ENCODE data around the gene INTS3. TPM values are rescaled to one million over a fixed set of nuclear protein-coding genes. Genes with fewer than 3 reads are reported as not detected.
"Not testable (repeated sequence)": the region's sequence is repeated elsewhere in the genome, so short reads cannot be mapped to it uniquely, and the experiment has no call there.

INTS3 gene
- total RNA-seq, 2 donors from 2014 or later = 28.2 to 34.1 TPM

GRCh38 chr1:153771841-153772593, 44.2 kb downstream of the INTS3 start:
- no peak for DNase-seq
- intact Hi-C loops (cut with DNase I) = loop anchor here (2.0 to 10.0 kb wide), 3 partner anchors 95 to 257 kb away; partner anchors contain the start of gene NPR1 (in 1 of the 2)
- ATAC-seq = no peak

DNA sequence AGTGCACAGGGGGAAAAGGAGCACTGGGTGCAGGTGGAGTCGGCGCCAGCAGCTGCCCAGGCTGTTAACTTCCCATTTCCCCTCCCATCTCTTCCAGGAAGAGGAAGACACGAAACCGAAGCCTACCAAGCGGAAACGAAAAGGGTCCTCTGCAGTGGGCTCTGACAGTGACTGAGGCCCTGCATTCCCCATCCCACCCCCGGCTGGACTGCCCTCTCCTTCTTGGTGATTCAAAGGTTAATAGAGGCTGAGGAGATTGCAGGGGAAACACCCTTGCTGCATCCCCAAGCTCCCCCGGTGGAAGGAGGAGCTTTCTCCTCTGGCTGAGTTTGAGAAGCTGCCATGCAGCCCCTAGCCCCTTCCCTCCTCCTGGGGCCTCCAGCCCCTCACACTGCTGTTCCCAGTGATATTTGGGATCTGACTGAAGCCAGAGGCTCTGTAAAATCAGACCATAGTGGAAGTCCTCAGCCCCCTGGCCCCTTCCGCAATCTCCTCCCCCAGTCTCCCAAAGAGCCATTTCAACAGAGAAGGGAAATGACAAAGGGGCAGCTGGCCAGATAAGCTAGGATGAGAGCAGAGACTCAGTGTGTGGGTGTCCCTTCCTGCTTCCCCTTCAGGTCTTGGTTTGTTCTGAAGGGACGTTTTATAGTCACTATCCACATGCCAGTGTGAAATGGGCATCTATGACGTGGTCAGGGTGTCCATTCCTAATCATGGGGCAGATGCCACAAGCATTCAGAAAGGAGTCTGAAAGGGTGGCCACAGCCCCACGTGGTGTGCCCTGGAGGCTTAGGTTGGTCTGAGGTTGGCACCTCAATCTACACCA, 45.5 kb downstream of the INTS3 start:
- no peak for ATAC-seq
- intact Hi-C loops (cut with DNase I) = loop anchor here (2.0 to 10.0 kb wide), 3 partner anchors 96 to 259 kb away; partner anchors contain the start of gene NPR1 (in 1 of the 2)
- DNase-seq = no peak

- intact Hi-C loops (cut with DNase I) = loop anchor here (5.0 to 10.0 kb wide), 2 partner anchors 97 to 259 kb away; partner anchors contain the start of gene NPR1 (in 1 of the 2)
- ATAC-seq = no peak
- no peak for DNase-seq
Measured at GRCh38 chr1:153774026-153774595, 46.3 kb downstream of the INTS3 start.

DNA sequence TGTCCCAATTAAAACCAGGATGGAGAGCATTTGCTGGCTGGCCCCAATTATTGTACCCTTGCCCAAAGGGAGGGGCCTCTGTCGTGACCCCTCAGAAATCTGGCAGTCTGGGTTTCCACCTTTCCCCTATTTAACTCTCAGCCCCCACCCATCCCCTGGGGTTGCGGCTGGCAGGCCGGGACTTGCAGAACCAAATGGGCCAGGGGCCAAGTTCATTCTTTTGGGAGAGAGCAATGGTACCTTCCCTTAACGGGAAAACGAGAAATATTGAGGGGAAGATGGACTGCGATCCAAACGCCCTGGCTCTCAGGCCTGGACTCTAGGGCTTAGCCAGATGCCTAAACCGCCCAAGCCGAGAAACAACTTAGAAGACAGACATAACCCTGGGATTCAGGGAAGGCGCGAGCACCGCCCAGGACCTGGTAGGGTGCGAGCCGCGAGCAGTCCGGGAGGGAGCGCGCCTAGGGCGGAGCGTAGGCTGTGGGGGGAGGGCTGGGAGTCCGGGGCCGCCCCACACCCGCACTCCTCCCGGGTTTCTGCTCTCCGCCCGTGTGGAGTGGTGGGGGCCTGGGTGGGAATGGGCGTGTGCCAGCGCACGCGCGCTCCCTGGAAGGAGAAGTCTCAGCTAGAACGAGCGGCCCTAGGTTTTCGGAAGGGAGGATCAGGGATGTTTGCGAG, 47.1 kb downstream of the INTS3 start, which contains the start of gene SLC27A3:
Gene SLC27A3 (plus strand): TSS at position 628 of the 678 bp plus-strand sequence. CDS start 91 bp downstream, outside the sequence.
- DNase-seq (peak; percentile 86), ATAC-seq (peak; percentile 78 to 87)
- intact Hi-C loops (cut with DNase I) = loop anchor here (5.0 to 10.0 kb wide), 2 partner anchors 98 to 260 kb away; partner anchors contain the start of gene NPR1 (in 1 of the 2)

DNA sequence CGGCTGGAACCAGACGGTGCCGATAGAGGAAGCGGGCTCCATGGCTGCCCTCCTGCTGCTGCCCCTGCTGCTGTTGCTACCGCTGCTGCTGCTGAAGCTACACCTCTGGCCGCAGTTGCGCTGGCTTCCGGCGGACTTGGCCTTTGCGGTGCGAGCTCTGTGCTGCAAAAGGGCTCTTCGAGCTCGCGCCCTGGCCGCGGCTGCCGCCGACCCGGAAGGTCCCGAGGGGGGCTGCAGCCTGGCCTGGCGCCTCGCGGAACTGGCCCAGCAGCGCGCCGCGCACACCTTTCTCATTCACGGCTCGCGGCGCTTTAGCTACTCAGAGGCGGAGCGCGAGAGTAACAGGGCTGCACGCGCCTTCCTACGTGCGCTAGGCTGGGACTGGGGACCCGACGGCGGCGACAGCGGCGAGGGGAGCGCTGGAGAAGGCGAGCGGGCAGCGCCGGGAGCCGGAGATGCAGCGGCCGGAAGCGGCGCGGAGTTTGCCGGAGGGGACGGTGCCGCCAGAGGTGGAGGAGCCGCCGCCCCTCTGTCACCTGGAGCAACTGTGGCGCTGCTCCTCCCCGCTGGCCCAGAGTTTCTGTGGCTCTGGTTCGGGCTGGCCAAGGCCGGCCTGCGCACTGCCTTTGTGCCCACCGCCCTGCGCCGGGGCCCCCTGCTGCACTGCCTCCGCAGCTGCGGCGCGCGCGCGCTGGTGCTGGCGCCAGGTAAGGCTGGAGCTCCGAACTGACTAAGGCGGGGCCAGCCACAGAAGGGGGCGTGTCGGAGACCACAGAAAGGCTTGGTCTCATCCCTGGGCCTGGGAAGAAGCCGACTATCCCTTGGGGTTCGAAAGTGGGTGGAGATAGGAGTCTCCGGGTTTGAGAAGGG, 47.8 kb downstream of the INTS3 start:
- intact Hi-C loops (cut with DNase I) = loop anchor here in 1 of 2 donors (10.0 kb wide), 1 partner anchor 261 kb away; no protein-coding TSS in a partner anchor
- ATAC-seq (peak; percentile 51 to 64), DNase-seq (peak; percentile 75)

DNA sequence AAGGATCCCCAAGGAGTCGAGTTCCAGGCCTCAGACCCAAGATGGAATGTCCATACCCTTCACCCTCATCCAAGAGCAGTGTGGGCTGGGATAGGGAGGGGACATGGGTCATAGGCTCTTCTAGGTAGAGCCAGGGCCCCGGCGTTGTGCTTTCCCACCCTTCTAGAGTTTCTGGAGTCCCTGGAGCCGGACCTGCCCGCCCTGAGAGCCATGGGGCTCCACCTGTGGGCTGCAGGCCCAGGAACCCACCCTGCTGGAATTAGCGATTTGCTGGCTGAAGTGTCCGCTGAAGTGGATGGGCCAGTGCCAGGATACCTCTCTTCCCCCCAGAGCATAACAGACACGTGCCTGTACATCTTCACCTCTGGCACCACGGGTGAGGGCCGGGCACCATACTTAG, 48.5 kb downstream of the INTS3 start:
- ATAC-seq (no peak), DNase-seq (peak; percentile 31)
- intact Hi-C loops (cut with DNase I) = loop anchor here in 1 of 2 donors (10.0 kb wide), 1 partner anchor 262 kb away; no protein-coding TSS in a partner anchor

- DNase-seq (peak; percentile 18), ATAC-seq (no peak)
- intact Hi-C loops (cut with DNase I) = loop anchor here in 1 of 2 donors (10.0 kb wide), 1 partner anchor 262 kb away; no protein-coding TSS in a partner anchor
Measured at GRCh38 chr1:153776845-153777370, 49.1 kb downstream of the INTS3 start.

- ATAC-seq (no peak), DNase-seq (peak; percentile 64)
- intact Hi-C loops (cut with DNase I) = loop anchor here in 1 of 2 donors (10.0 kb wide), 1 partner anchor 263 kb away; no protein-coding TSS in a partner anchor
Measured at GRCh38 chr1:153777648-153778047, 49.8 kb downstream of the INTS3 start.

DNA sequence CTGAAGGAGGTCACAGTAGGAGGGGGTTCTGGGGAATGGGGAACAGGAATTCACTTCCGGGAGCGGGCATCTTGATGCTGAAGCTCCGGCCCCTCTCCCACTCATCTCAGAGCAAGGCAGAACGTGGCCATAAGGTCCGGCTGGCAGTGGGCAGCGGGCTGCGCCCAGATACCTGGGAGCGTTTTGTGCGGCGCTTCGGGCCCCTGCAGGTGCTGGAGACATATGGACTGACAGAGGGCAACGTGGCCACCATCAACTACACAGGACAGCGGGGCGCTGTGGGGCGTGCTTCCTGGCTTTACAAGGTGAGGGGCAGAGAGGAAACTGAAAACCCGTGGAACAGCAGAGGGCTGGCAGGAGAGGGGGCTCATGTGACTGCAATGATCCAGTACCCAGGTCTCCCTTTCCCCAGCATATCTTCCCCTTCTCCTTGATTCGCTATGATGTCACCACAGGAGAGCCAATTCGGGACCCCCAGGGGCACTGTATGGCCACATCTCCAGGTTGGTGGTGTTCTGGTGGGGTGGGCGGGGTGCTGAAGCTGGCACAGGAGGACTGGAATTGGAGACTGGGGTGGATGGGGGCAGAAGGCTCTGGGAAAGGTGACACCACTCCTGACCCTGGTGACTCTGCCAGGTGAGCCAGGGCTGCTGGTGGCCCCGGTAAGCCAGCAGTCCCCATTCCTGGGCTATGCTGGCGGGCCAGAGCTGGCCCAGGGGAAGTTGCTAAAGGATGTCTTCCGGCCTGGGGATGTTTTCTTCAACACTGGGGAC, 50.4 kb downstream of the INTS3 start:
- intact Hi-C loops (cut with DNase I) = loop anchor here in 1 of 2 donors (10.0 kb wide), 1 partner anchor 263 kb away; no protein-coding TSS in a partner anchor

GRCh38 chr1:153778824-153779519, 51.1 kb downstream of the INTS3 start:
- intact Hi-C loops (cut with DNase I) = loop anchor here in 1 of 2 donors (10.0 kb wide), 1 partner anchor 264 kb away; no protein-coding TSS in a partner anchor
- ATAC-seq (no peak), DNase-seq (no peak)

More for the DNA sequence above, 50.4 kb downstream of the INTS3 start:
- ATAC-seq = no peak
- DNase-seq = peak; percentile 24

GRCh38 chr1:153779781-153780541, 52.1 kb downstream of the INTS3 start:
- ATAC-seq (no peak), DNase-seq (peak; percentile 75)
- intact Hi-C loops (cut with DNase I) = loop anchor here in 1 of 2 donors (10.0 kb wide), 1 partner anchor 265 kb away; no protein-coding TSS in a partner anchor

GRCh38 chr1:153780551-153780950, 52.7 kb downstream of the INTS3 start:
- ATAC-seq (no peak), DNase-seq (peak; percentile 11)
- intact Hi-C loops (cut with DNase I) = no loop called here

GRCh38 chr1:153782648-153783047, 54.8 kb downstream of the INTS3 start:
- intact Hi-C loops (cut with DNase I); ATAC-seq: not testable (repeated sequence)
- peak; percentile 4 for DNase-seq

DNA sequence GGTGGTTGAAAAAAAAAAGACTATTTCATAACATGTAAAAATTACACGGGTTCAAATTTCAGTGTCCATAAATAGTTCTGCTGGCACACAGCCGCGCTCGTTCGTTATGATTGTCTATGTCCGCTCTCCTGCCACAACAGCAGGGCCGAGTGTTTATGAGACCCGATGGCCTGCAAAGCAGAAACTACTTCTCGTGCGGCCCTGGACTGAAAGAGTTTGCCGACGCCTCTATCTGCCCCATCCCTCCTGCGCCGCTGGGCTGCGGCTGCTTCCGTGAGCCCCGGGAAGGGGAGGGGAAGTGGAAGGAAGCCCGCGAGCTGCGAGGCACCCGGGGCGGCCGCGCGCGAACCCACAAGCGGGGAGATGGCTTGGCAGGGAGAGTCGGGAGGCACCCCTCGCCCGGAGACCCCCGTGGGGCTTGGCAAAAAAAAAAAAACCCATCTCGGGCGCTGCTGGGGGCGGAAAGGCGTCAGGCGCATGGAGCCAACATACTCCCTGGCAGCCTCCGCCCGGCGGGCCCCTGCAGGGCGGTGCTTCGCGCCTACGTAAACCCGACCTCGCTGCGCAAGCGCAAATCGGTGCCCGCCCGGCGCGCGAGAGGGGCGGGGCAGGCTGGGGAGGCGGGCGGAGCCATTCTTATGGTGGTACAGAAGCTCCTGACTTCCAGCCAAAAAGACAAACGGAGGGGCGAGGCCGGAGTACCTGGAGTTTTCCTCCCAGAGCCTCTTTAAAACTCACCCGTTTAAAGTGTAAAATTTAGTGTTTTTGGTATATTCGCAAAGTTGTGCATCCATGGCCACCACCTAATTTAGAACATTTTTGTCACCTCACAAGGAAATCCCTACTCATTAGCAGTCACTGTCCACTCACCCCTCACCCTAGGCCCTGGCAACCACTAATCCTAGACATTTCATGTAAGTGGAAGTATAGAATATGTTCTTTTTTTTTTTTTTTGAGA, 55.7 kb downstream of the INTS3 start:
- ATAC-seq (peak; percentile 98), DNase-seq (peak; percentile 93)
- intact Hi-C loops (cut with DNase I) = no loop called here
